DMS114 treated with DMSO at 0.1 percent for 48 hours (cell line): ENCODE data around the gene DACT3.

Source experiments
- DNase-seq: peaks from one replicate; lab custom pipeline; 2025; ENCODE audit not compliant: unreplicated experiment; lab: John Stamatoyannopoulos, UW

DACT3 gene

GRCh38 chr19:46600384-46601317 is 60.3 kb downstream of the DACT3 start:
- peak; percentile 72 for DNase-seq

- no peak for DNase-seq
Measured at GRCh38 chr19:46599716-46600373, 61.1 kb downstream of the DACT3 start.

GRCh38 chr19:46598372-46598917 is 62.5 kb downstream of the DACT3 start:
- no peak for DNase-seq
